ENCODE measurements around the gene MRPL42.

GRCh38 chr12:93429448-93429847 is 37.9 kb upstream of the MRPL42 start:
- TF ChIP-seq CTCF (conservative IDR thresholded peaks at IDR 0.05; ENCODE audit: low read depth, low read length): no peak
- no peak for TF ChIP-seq ELK1 (IDR thresholded peaks at IDR 0.05; ENCODE audit: borderline replicate concordance, low read depth, low read length)
- no peak for TF ChIP-seq RFX5 (IDR thresholded peaks at IDR 0.05; ENCODE audit: low read depth, low read length)
- no peak for TF ChIP-seq POLR2A (IDR thresholded peaks at IDR 0.05; ENCODE audit: low read depth, low read length)
- TF ChIP-seq MXI1 (IDR thresholded peaks at IDR 0.05; ENCODE audit: borderline replicate concordance, low read depth, low read length): no peak
- TF ChIP-seq BHLHE40 (IDR thresholded peaks at IDR 0.05; ENCODE audit: low read depth, low read length): no peak
- no peak for TF ChIP-seq RCOR1 (IDR thresholded peaks at IDR 0.05; ENCODE audit: insufficient replicate concordance, low read length)
- TF ChIP-seq RAD21 (IDR thresholded peaks at IDR 0.05; ENCODE audit: low read length): no peak
- TF ChIP-seq FOS (IDR thresholded peaks at IDR 0.05; ENCODE audit: low read depth, low read length): no peak
- TF ChIP-seq SMC3 (IDR thresholded peaks at IDR 0.05; ENCODE audit: low read depth, low read length): no peak
- no peak for TF ChIP-seq MAFK (IDR thresholded peaks at IDR 0.05; ENCODE audit: low read depth, low read length)
- no peak for TF ChIP-seq CHD1 (IDR thresholded peaks at IDR 0.05; ENCODE audit: low read depth, low read length)
- TF ChIP-seq NFE2L2 (IDR thresholded peaks at IDR 0.05; ENCODE audit: low read depth, low read length): no peak
